ENCODE results near the gene GPC5.
A peak's percentile ranks its signal among the peaks of the same experiment; 100 is the strongest.

The GPC5 gene

GRCh38 chr13:91955546-91956355 lies 557.3 kb downstream of the GPC5 start:
- no peak for DNase-seq

GRCh38 chr13:91960947-91961346 lies 562.5 kb downstream of the GPC5 start:
- DNase-seq, result no peak

- DNase-seq, result no peak
Observed at GRCh38 chr13:91962946-91963345, 564.5 kb downstream of the GPC5 start.

GRCh38 chr13:91965511-91965910 lies 567.1 kb downstream of the GPC5 start:
- DNase-seq, result no peak

- DNase-seq, result no peak
Observed at GRCh38 chr13:91978571-91978970, 580.1 kb downstream of the GPC5 start.

- DNase-seq, result no peak
Observed at GRCh38 chr13:91986761-91987483, 588.5 kb downstream of the GPC5 start.

GRCh38 chr13:91988331-91988730 lies 589.9 kb downstream of the GPC5 start:
- no peak for DNase-seq

GRCh38 chr13:92012787-92013186 lies 614.4 kb downstream of the GPC5 start:
- DNase-seq, result no peak

GRCh38 chr13:92017737-92018136 lies 619.3 kb downstream of the GPC5 start:
- no peak for DNase-seq

- DNase-seq, result no peak
Observed at GRCh38 chr13:92028695-92029094, 630.3 kb downstream of the GPC5 start.

- no peak for DNase-seq
Observed at GRCh38 chr13:92029641-92030040, 631.2 kb downstream of the GPC5 start.

GRCh38 chr13:92038905-92039304 lies 640.5 kb downstream of the GPC5 start:
- DNase-seq, result no peak

- DNase-seq, result no peak
Observed at GRCh38 chr13:92042522-92042921, 644.1 kb downstream of the GPC5 start.

GRCh38 chr13:92044351-92044750 lies 645.9 kb downstream of the GPC5 start:
- no peak for DNase-seq

- no peak for DNase-seq
Observed at GRCh38 chr13:92054389-92054788, 656.0 kb downstream of the GPC5 start.

- peak in 7 of 51 donors; percentile 0 to 3 (median 2) for DNase-seq
Observed at GRCh38 chr13:92074658-92075057, 676.2 kb downstream of the GPC5 start.

- no peak for DNase-seq
Observed at GRCh38 chr13:92097337-92097903, 699.0 kb downstream of the GPC5 start.

GRCh38 chr13:92101801-92102200 lies 703.4 kb downstream of the GPC5 start:
- DNase-seq, result no peak

- DNase-seq, result no peak
Observed at GRCh38 chr13:92103689-92104153, 705.3 kb downstream of the GPC5 start.

GRCh38 chr13:92122186-92122853 lies 723.9 kb downstream of the GPC5 start:
- DNase-seq, result no peak

- DNase-seq, result no peak
Observed at GRCh38 chr13:92126399-92126798, 728.0 kb downstream of the GPC5 start.

- no peak for DNase-seq
Observed at GRCh38 chr13:92135509-92135908, 737.1 kb downstream of the GPC5 start.

All from hypothalamus (tissue), 51 donors.